A549 (cell line): ENCODE results near the gene SLC2A6.

Experiments
- CEBPB ChIP-seq, 2 experiments: fragments of >200 bp in 1 of 2; sonication (Bioruptor Twin) in 1 of 2; formaldehyde crosslinking in 1 of 2; IDR thresholded peaks; 2 replicates each; pipeline ENCODE4 v1.6.1; 2012 to 2016
- CHD2 ChIP-seq: fragments of 150-350 bp; IDR thresholded peaks from 2 replicates; pipeline ENCODE4 v1.6.1; 2014; ENCODE audit warnings: low read length; ENCODE audit not compliant: partially characterized antibody
- MAX ChIP-seq: IDR thresholded peaks from 2 replicates; pipeline ENCODE4 v1.6.1; 2012
- MAZ ChIP-seq: fragments of 150-350 bp; IDR thresholded peaks from 2 replicates; pipeline ENCODE4 v1.6.1; 2014; ENCODE audit warnings: antibody characterized with exemption, low read depth, low read length, borderline replicate concordance
- POLR2A ChIP-seq: IDR thresholded peaks from 2 replicates; pipeline ENCODE4 v1.6.1; 2012; ENCODE audit warnings: mild to moderate bottlenecking, low read length
- RCOR1 ChIP-seq: fragments of 150-350 bp; IDR thresholded peaks from 2 replicates; pipeline ENCODE4 v1.6.1; 2014; ENCODE audit warnings: antibody characterized with exemption, low read length, low read depth
- REST ChIP-seq: fragments of 200-600 bp; sonication (generic); IDR thresholded peaks from 2 replicates; pipeline ENCODE4 v1.6.1; 2016; ENCODE audit warnings: antibody characterized with exemption, mild to moderate bottlenecking, moderate library complexity
- RFX5 ChIP-seq: fragments of 450-650 bp; IDR thresholded peaks from 2 replicates; pipeline ENCODE4 v1.7.1; 2014; ENCODE audit warnings: antibody characterized with exemption, mild to moderate bottlenecking, moderate library complexity
- USF2 ChIP-seq: fragments of 450-650 bp; IDR thresholded peaks from 2 replicates; pipeline ENCODE4 v1.6.1; 2014; ENCODE audit warnings: antibody characterized with exemption
- TF ChIP-seq, protein P1 (sequence below): fragments of >200 bp; sonication (Bioruptor Twin); formaldehyde crosslinking; IDR thresholded peaks from 3 replicates; pipeline ENCODE4 v1.5.1; 2016

DNA sequence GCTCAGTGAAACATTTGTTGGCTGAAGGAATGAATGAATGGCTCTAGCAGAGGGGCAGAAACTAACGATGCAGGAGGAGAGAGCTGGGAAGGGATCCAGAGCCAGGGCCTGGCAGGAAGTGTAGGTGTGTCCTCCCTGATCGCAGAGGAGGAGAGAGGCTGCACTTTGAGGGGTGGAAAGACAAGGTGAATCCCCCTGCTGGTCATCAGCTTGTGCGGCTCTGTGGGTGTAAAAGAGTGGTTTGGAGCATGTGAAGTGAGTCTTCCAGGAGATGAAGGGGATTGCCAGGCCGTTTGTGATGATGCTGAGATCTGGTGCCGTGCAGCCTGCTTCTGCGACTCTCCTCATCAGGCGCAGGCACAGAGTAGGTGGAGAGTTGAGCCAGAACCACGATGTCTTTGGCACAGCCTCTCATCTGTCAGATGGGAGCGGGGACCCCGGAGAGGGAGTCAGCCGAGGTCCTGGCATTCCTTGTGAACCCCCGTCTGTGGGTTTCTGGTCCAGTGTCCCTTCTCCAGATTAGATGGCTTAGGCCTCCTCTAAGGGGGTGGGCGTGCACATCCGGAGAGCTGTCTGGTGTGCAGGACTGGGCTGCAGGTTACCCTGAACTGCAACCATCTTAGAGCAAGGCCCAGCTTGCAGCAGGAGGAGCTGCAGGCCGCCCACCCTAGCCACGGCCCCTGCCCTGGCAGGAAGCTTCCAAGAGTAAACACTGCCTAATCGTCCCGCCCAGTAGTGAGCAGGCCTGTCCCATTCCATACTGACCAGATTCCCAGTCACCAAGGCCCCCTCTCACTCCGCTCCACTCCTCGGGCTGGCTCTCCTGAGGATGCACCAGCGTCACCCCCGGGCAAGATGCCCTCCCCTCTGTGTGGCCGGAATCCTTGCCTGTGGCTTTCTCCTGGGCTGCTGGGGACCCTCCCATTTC, 57.0 kb downstream of the SLC2A6 start, which contains the start of gene ADAMTS13:
- no peak for TF ChIP-seq USF2
- no peak for TF ChIP-seq CEBPB (IDR thresholded peaks at IDR 0.05)
- TF ChIP-seq MAX: no peak
- no peak for TF ChIP-seq RFX5
- no peak for TF ChIP-seq REST
- TF ChIP-seq, protein P1, sequence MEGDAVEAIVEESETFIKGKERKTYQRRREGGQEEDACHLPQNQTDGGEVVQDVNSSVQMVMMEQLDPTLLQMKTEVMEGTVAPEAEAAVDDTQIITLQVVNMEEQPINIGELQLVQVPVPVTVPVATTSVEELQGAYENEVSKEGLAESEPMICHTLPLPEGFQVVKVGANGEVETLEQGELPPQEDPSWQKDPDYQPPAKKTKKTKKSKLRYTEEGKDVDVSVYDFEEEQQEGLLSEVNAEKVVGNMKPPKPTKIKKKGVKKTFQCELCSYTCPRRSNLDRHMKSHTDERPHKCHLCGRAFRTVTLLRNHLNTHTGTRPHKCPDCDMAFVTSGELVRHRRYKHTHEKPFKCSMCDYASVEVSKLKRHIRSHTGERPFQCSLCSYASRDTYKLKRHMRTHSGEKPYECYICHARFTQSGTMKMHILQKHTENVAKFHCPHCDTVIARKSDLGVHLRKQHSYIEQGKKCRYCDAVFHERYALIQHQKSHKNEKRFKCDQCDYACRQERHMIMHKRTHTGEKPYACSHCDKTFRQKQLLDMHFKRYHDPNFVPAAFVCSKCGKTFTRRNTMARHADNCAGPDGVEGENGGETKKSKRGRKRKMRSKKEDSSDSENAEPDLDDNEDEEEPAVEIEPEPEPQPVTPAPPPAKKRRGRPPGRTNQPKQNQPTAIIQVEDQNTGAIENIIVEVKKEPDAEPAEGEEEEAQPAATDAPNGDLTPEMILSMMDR: no peak
- no peak for TF ChIP-seq CHD2
- no peak for TF ChIP-seq RCOR1
- no peak for TF ChIP-seq POLR2A
- no peak for TF ChIP-seq MAZ
